Measurements from ENCODE around the gene RAP1GDS1.

DNA sequence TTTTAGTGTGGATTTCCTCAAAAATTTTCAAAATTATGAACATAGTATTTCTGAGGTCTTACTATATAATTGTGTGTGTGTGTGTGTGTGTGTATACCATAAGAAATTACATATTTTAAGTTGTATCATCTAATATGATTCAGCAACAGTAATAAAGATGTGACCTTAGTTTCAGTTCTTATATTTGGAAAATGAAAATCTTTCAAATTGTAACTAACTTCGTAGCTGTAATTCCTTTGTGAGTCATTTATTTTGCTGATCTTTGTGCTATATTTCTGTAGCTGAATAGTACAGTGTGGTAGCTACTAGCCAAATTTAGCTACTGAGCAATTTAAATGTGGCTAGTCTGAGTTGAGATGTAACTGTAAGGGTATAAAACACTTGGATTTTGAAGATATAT is 116.4 kb downstream of the RAP1GDS1 start:
- no peak for TF ChIP-seq EZH2 (IDR thresholded peaks at IDR 0.05; ENCODE audit: borderline replicate concordance, low read length)
- TF ChIP-seq, protein P1, sequence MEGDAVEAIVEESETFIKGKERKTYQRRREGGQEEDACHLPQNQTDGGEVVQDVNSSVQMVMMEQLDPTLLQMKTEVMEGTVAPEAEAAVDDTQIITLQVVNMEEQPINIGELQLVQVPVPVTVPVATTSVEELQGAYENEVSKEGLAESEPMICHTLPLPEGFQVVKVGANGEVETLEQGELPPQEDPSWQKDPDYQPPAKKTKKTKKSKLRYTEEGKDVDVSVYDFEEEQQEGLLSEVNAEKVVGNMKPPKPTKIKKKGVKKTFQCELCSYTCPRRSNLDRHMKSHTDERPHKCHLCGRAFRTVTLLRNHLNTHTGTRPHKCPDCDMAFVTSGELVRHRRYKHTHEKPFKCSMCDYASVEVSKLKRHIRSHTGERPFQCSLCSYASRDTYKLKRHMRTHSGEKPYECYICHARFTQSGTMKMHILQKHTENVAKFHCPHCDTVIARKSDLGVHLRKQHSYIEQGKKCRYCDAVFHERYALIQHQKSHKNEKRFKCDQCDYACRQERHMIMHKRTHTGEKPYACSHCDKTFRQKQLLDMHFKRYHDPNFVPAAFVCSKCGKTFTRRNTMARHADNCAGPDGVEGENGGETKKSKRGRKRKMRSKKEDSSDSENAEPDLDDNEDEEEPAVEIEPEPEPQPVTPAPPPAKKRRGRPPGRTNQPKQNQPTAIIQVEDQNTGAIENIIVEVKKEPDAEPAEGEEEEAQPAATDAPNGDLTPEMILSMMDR (conservative IDR thresholded peaks at IDR 0.05 in 1 of 2, IDR thresholded peaks at IDR 0.05 in 1 of 2; ENCODE audit: extremely low read depth in 1 of 2, insufficient read depth in 1 of 2, low read depth in 1 of 2, low read length in 2 of 2), result no peak

Data from mammary epithelial cell (primary cell).